IMR-90 (cell line): ENCODE measurements around the gene GPC6. TPM values are rescaled to one million over a fixed set of nuclear protein-coding genes. Genes with fewer than 3 reads are reported as not detected.

Experiments
- ATAC-seq: fragments of 200-7000 bp; cut with Tn5 transposase; 2 replicates; pipeline ENCODE4 v1.9.1; 2020; ENCODE audit warnings: low read depth, mild to moderate bottlenecking, moderate library complexity
- BruUV-seq: library from RNA; stranded (reverse); fragments of 400-500 nt; replicated peaks from 2 replicates; lab custom pipeline; 2021; lab: Mats Ljungman, UMichigan
- CTCF ChIA-PET: fragments of 300-600 bp; formaldehyde crosslinking; extraction: SDS; loops from one replicate; lab custom pipeline; 2021; ENCODE audit warnings: antibody characterized with exemption; lab: Yijun Ruan, JAX
- POLR2A ChIA-PET: fragments of 300-600 bp; sonication (Branson Sonifier 250); formaldehyde crosslinking; loops from one replicate; lab custom pipeline; 2022; ENCODE audit warnings: antibody characterized with exemption; ENCODE audit not compliant: unreplicated experiment; lab: Charles Lee
- DNase-seq: peaks from one replicate; pipeline ENCODE4 v3.0.0; 2013
- H2AFZ ChIP-seq: replicated peaks from 2 replicates; pipeline ENCODE3; 2013; ENCODE audit warnings: low read length, mild to moderate bottlenecking; ENCODE audit not compliant: poor library complexity
- H2AK5ac ChIP-seq: 2 replicates; pipeline ENCODE4 v1.6.1; 2013; ENCODE audit warnings: low read depth, low read length, inconsistent platforms
- H2AK9ac ChIP-seq: replicated peaks from 2 replicates; pipeline ENCODE3; 2013; ENCODE audit warnings: mild to moderate bottlenecking, low read depth, low read length, moderate library complexity; ENCODE audit not compliant: poor library complexity
- H2BK120ac ChIP-seq: 2 replicates; pipeline ENCODE4 v1.6.1; 2013; ENCODE audit warnings: low read depth, low read length, inconsistent platforms
- H2BK15ac ChIP-seq: 3 replicates; pipeline ENCODE4 v1.6.1; 2013; ENCODE audit warnings: low read depth, low read length, inconsistent platforms
- H2BK20ac ChIP-seq: 2 replicates; pipeline ENCODE4 v1.6.1; 2013; ENCODE audit warnings: low read depth, mild to moderate bottlenecking, inconsistent platforms, low read length, moderate library complexity
- H2BK5ac ChIP-seq: 2 replicates; pipeline ENCODE4 v1.6.1; 2013; ENCODE audit warnings: mild to moderate bottlenecking, low read depth, low read length, inconsistent platforms; ENCODE audit not compliant: poor library complexity, severe bottlenecking
- H3K14ac ChIP-seq: replicated peaks from 2 replicates; pipeline ENCODE4 v1.6.1; 2013; ENCODE audit warnings: low read depth, low read length, inconsistent platforms
- H3K18ac ChIP-seq: 2 replicates; pipeline ENCODE4 v1.6.1; 2013; ENCODE audit warnings: low read depth, low read length, control low read depth
- H3K23ac ChIP-seq: 2 replicates; pipeline ENCODE4 v1.6.1; 2013; ENCODE audit warnings: low read depth, low read length, inconsistent platforms
- H3K27ac ChIP-seq: 2 replicates; pipeline ENCODE4 v1.5.1; 2013; ENCODE audit warnings: mild to moderate bottlenecking, control low read depth, low read length; ENCODE audit not compliant: insufficient read depth
- H3K27me3 ChIP-seq: 2 replicates; pipeline ENCODE4 v1.6.1; 2013; ENCODE audit warnings: low read length; ENCODE audit not compliant: control insufficient read depth, insufficient read depth
- H3K36me3 ChIP-seq: 2 replicates; pipeline ENCODE4 v1.6.1; 2013; ENCODE audit warnings: low read length, mixed read lengths; ENCODE audit not compliant: control insufficient read depth, insufficient read depth
- H3K4ac ChIP-seq: 2 replicates; pipeline ENCODE4 v1.6.1; 2013; ENCODE audit warnings: low read depth, low read length, inconsistent platforms
- H3K4me1 ChIP-seq: 2 replicates; pipeline ENCODE4 v1.6.1; 2013; ENCODE audit warnings: low read length, mixed read lengths; ENCODE audit not compliant: control insufficient read depth, insufficient read depth
- H3K4me2 ChIP-seq: 2 replicates; pipeline ENCODE4 v1.6.1; 2013; ENCODE audit warnings: low read depth, mild to moderate bottlenecking, control low read depth, low read length, moderate library complexity
- H3K4me3 ChIP-seq: 2 replicates; pipeline ENCODE4 v1.5.1; 2013; ENCODE audit warnings: low read depth, mild to moderate bottlenecking, control low read depth, low read length, moderate library complexity; ENCODE audit not compliant: insufficient read depth
- H3K56ac ChIP-seq: 2 replicates; pipeline ENCODE4 v1.6.1; 2013; ENCODE audit warnings: low read length, inconsistent platforms; ENCODE audit not compliant: insufficient read depth; ENCODE audit errors: extremely low read depth
- H3K79me1 ChIP-seq, 2 experiments: 2 replicates each; pipeline ENCODE4 v1.6.1; 2013; ENCODE audit warnings: low read length in 2 of 2, inconsistent platforms in 1 of 2, low read depth in 1 of 2
- H3K9ac ChIP-seq: 2 replicates; pipeline ENCODE4 v1.6.1; 2013; ENCODE audit warnings: low read depth, low read length, control low read depth
- H3K9me1 ChIP-seq: 2 replicates; pipeline ENCODE4 v1.6.1; 2013; ENCODE audit warnings: low read length, inconsistent platforms; ENCODE audit not compliant: insufficient read depth
- H3K9me3 ChIP-seq: 2 replicates; pipeline ENCODE4 v1.6.1; 2013; ENCODE audit warnings: low read length; ENCODE audit not compliant: control insufficient read depth, insufficient read depth
- H4K20me1 ChIP-seq: 2 replicates; pipeline ENCODE4 v1.6.1; 2013; ENCODE audit warnings: low read length, inconsistent platforms; ENCODE audit not compliant: insufficient read depth
- H4K5ac ChIP-seq: 2 replicates; pipeline ENCODE4 v1.6.1; 2013; ENCODE audit warnings: mild to moderate bottlenecking, low read depth, low read length, control low read depth
- H4K8ac ChIP-seq, 2 experiments: 2 replicates each; pipeline ENCODE4 v1.6.1; 2013; ENCODE audit warnings: low read depth in 2 of 2, low read length in 2 of 2, control low read depth in 1 of 2, inconsistent platforms in 1 of 2
- H4K91ac ChIP-seq: 2 replicates; pipeline ENCODE4 v1.6.1; 2013; ENCODE audit warnings: low read depth, low read length, inconsistent platforms; ENCODE audit not compliant: insufficient read depth
- CHD1 ChIP-seq: IDR thresholded peaks from 2 replicates; pipeline ENCODE4 v1.6.1; 2012; ENCODE audit warnings: low read depth, low read length, improper control_type of control experiment
- CTCF ChIP-seq: conservative IDR thresholded peaks from 2 replicates; pipeline ENCODE4 v1.5.1; 2012; ENCODE audit warnings: mild to moderate bottlenecking, low read depth, low read length, improper control_type of control experiment
- ELK1 ChIP-seq: fragments of 150-350 bp; IDR thresholded peaks from 2 replicates; pipeline ENCODE4 v1.6.1; 2016; ENCODE audit warnings: low read depth, mild to moderate bottlenecking, low read length, moderate library complexity, borderline replicate concordance
- FOS ChIP-seq: fragments of 150-350 bp; IDR thresholded peaks from 2 replicates; pipeline ENCODE4 v1.6.1; 2016; ENCODE audit warnings: low read depth, low read length
- MAZ ChIP-seq: IDR thresholded peaks from 2 replicates; pipeline ENCODE4 v1.6.1; 2012; ENCODE audit warnings: low read depth, mild to moderate bottlenecking, low read length, improper control_type of control experiment, moderate library complexity, borderline replicate concordance
- MXI1 ChIP-seq: IDR thresholded peaks from 2 replicates; pipeline ENCODE4 v1.6.1; 2012; ENCODE audit warnings: low read depth, mild to moderate bottlenecking, low read length, moderate library complexity, borderline replicate concordance
- NFE2L2 ChIP-seq: fragments of 150-350 bp; IDR thresholded peaks from 2 replicates; pipeline ENCODE4 v1.6.1; 2016; ENCODE audit warnings: low read depth, mild to moderate bottlenecking, low read length
- POLR2A ChIP-seq: IDR thresholded peaks from 2 replicates; pipeline ENCODE4 v1.6.1; 2012; ENCODE audit warnings: mild to moderate bottlenecking, low read depth, low read length
- RAD21 ChIP-seq: IDR thresholded peaks from 2 replicates; pipeline ENCODE4 v1.6.1; 2012; ENCODE audit warnings: low read length, improper control_type of control experiment
- RCOR1 ChIP-seq: IDR thresholded peaks from 2 replicates; pipeline ENCODE4 v1.6.1; 2012; ENCODE audit warnings: mild to moderate bottlenecking, low read length, improper control_type of control experiment; ENCODE audit not compliant: insufficient replicate concordance
- RFX5 ChIP-seq: IDR thresholded peaks from 2 replicates; pipeline ENCODE4 v1.8.0; 2012; ENCODE audit warnings: low read depth, mild to moderate bottlenecking, low read length, moderate library complexity
- SMC3 ChIP-seq: fragments of 150-350 bp; IDR thresholded peaks from 2 replicates; pipeline ENCODE4 v1.6.1; 2016; ENCODE audit warnings: low read depth, mild to moderate bottlenecking, antibody characterized with exemption, low read length, moderate library complexity
- USF2 ChIP-seq: fragments of 150-350 bp; IDR thresholded peaks from 2 replicates; pipeline ENCODE4 v1.6.1; 2017; ENCODE audit warnings: mild to moderate bottlenecking, antibody characterized with exemption, low read length, low read depth
- dilution Hi-C: fragments of 300-500 bp; cut with HindIII; formaldehyde crosslinking; loops from one replicate; pipeline ENCODE4 v1.14.3; 2018; ENCODE audit warnings: low sequenced_read_pairs; ENCODE audit not compliant: unreplicated experiment
- in situ Hi-C: fragments of 300-500 bp; cut with MboI; formaldehyde crosslinking; loops from 3 replicates; pipeline ENCODE4 v1.14.3; 2019; ENCODE audit warnings: low sequenced_read_pairs, inconsistent platforms, mixed read lengths
- intact Hi-C: fragments of 100-400 bp; cut with micrococcal nuclease; formaldehyde crosslinking; loops from 2 replicates; pipeline ENCODE4 v1.10.0; 2022
- polyA plus RNA-seq, 3 experiments: library from polyadenylated mRNA; depleted of rRNA; stranded (reverse); fragments of >200 nt; gene quantifications; 2 replicates each; pipeline ENCODE4 v1.2.3, GENCODE V29; 2012; ENCODE audit warnings: low replicate concordance in 1 of 3
- total RNA-seq: library from RNA; depleted of rRNA; stranded (reverse); fragments of >200 nt; gene quantifications from 2 replicates; pipeline ENCODE4 v1.2.3, GENCODE V29; 2012

The GPC6 gene
- total and polyA plus RNA-seq, 2 of the 4 experiments (the other 2 are of a cell fraction) = 14.9 to 39.4 TPM

GRCh38 chr13:94243551-94243950, 1016.9 kb downstream of the GPC6 start:
- no peak overlapping the region for H2BK15ac ChIP-seq
- intact Hi-C loops = no loop called here
- TF ChIP-seq NFE2L2 = no peak
- no peak for TF ChIP-seq ELK1
- TF ChIP-seq CTCF = no peak
- no peak for TF ChIP-seq CHD1
- no peak for TF ChIP-seq MXI1
- no peak for TF ChIP-seq MAZ
- TF ChIP-seq POLR2A = no peak
- TF ChIP-seq RCOR1 = no peak
- TF ChIP-seq FOS = no peak
- no peak for TF ChIP-seq RAD21
- no peak for TF ChIP-seq USF2
- TF ChIP-seq SMC3 = no peak
- TF ChIP-seq RFX5 = no peak
- dilution Hi-C loops = no loop called here
- no peaks in the 10 kb centered on the region for H3K36me3 ChIP-seq
- H2AK5ac ChIP-seq = no peak overlapping the region
- ATAC-seq (no peak), DNase-seq (no peak)
- no peak overlapping the region for H2AFZ ChIP-seq
- no peaks in the 10 kb centered on the region for H4K20me1 ChIP-seq
- no peak overlapping the region for H3K9ac ChIP-seq
- H3K4me3 ChIP-seq = no peak overlapping the region
- in situ Hi-C loops = no loop called here
- no peak overlapping the region for H2BK120ac ChIP-seq
- ChIA-PET POLR2A (no interaction called here), CTCF (no interaction called here)
- no peak overlapping the region for H2AK9ac ChIP-seq
- no peaks in the 10 kb centered on the region for H3K9me1 ChIP-seq
- BruUV-seq = no TSS peak
- H3K79me1 ChIP-seq = no peaks in the 10 kb centered on the region
- no peaks in the 10 kb centered on the region for H3K9me3 ChIP-seq
- no peak overlapping the region for H2BK5ac ChIP-seq
- no peak overlapping the region for H4K91ac ChIP-seq
- no peak overlapping the region for H3K27ac ChIP-seq
- no peak overlapping the region for H3K56ac ChIP-seq
- no peak overlapping the region for H3K4ac ChIP-seq
- H4K5ac ChIP-seq = no peak overlapping the region
- no peaks in the 10 kb centered on the region for H3K27me3 ChIP-seq
- H3K4me2 ChIP-seq = no peak overlapping the region
- no peak overlapping the region for H4K8ac ChIP-seq
- no peak overlapping the region for H3K14ac ChIP-seq
- H3K4me1 ChIP-seq = peaks cover 2% of the 10 kb centered on the region
- no peak overlapping the region for H3K18ac ChIP-seq
- H3K23ac ChIP-seq = no peak overlapping the region
- no peak overlapping the region for H2BK20ac ChIP-seq
